Esophagus muscularis mucosa (tissue), 4 donors: ENCODE measurements around the gene GBF1. TPM values are rescaled to one million over a fixed set of nuclear protein-coding genes. Genes with fewer than 3 reads are reported as not detected.
A peak's percentile ranks its signal among the peaks of the same experiment; 100 is the strongest.

Source experiments
- DNase-seq: peaks from one replicate; pipeline ENCODE4 v3.0.0-alpha.2; 2017; ENCODE audit errors: extremely low spot score
- H3K27ac ChIP-seq, 4 donors: fragments of 200-600 bp; sonication (generic); replicated peaks in 1 of 4; 1 replicate in 3 of 4; 2 replicates in 1 of 4; pipeline ENCODE4 v1.5.1; 2016 to 2019; ENCODE audit warnings: mild to moderate bottlenecking in 1 of 4
- H3K27me3 ChIP-seq, 4 donors: fragments of 200-600 bp; sonication (generic); one replicate each; pipeline versions ENCODE4 v1.5.1 to v1.6.0; 2016 to 2019
- H3K36me3 ChIP-seq, 4 donors: fragments of 200-600 bp; sonication (generic); one replicate each; pipeline ENCODE4 v1.5.1; 2016 to 2019
- H3K4me1 ChIP-seq, 4 donors: fragments of 200-600 bp; sonication (generic); one replicate each; pipeline ENCODE4 v1.5.1; 2016 to 2019
- H3K4me3 ChIP-seq, 4 donors: fragments of 200-600 bp; sonication (generic); 1 replicate in 2 of 4; 2 replicates in 2 of 4; pipeline ENCODE4 v1.5.1; 2016 to 2019; ENCODE audit warnings: mild to moderate bottlenecking in 4 of 4, moderate library complexity in 1 of 4
- H3K9me3 ChIP-seq, 4 donors: fragments of 200-600 bp; sonication (generic); 1 replicate in 3 of 4; 2 replicates in 1 of 4; pipeline ENCODE4 v1.5.1; 2016 to 2019
- CTCF ChIP-seq, 3 experiments: fragments of 200-600 bp in 2 of 3; fragments of 450-650 bp in 1 of 3; sonication (generic) in 2 of 3; IDR thresholded peaks; one replicate each; pipeline ENCODE4 v1.5.1; 2017 to 2019; ENCODE audit warnings: antibody characterized with exemption in 3 of 3, mild to moderate bottlenecking in 2 of 3, moderate library complexity in 1 of 3
- EP300 ChIP-seq: sonication (generic); formaldehyde crosslinking; IDR thresholded peaks from one replicate; pipeline ENCODE4 v1.6.1; 2017; ENCODE audit warnings: antibody characterized with exemption
- POLR2A ChIP-seq: fragments of 450-650 bp; IDR thresholded peaks from one replicate; pipeline ENCODE4 v1.6.1; 2017; ENCODE audit warnings: antibody characterized with exemption, moderate library complexity, mild to moderate bottlenecking, low read depth
- POLR2AphosphoS5 ChIP-seq, 2 donors: sonication (generic); formaldehyde crosslinking; IDR thresholded peaks; one replicate each; pipeline ENCODE4 v1.6.1; 2017; ENCODE audit warnings: antibody characterized with exemption in 2 of 2
- WGBS: methylation state at CpG from one replicate; pipeline ENCODE4 v1.1.5; 2018; 5-methylcytosine and 5-hydroxymethylcytosine counted together
- intact Hi-C: fragments of 100-400 bp; cut with DNase I; formaldehyde crosslinking; loops from one replicate; pipeline ENCODE4 v1.15.1; 2023
- total RNA-seq, 4 donors: library from RNA; depleted of rRNA; stranded (reverse); fragments of >200 nt; gene quantifications; one replicate each; pipeline versions ENCODE4 v1.1.0 to v1.2.1, GENCODE V29; 2016

The GBF1 gene
- total RNA-seq, 4 donors from 2014 or later = 33.1 to 52.4 (median 40.0) TPM

- 44% methylated on average over 4 of the region's 8 CpGs for WGBS
- H3K4me3 ChIP-seq = peak overlapping the region; percentile 34 to 54 (median 41)
Observed at GRCh38 chr10:102226542-102226870, 18.8 kb upstream of the GBF1 start.

GRCh38 chr10:102227050-102227449 lies 18.3 kb upstream of the GBF1 start:
- Histone ChIP-seq H3K27me3 (peaks cover 6 to 46% (median 19%) of the 10 kb centered on the region in 4 donors), H3K4me1 (peaks cover 34 to 43% (median 42%) of the 10 kb centered on the region in 4 donors), H3K27ac (no peak overlapping the region), H3K4me3 (no peak overlapping the region), H3K9me3 (no peaks in the 10 kb centered on the region), H3K36me3 (no peaks in the 10 kb centered on the region)
- intact Hi-C loops = loop anchor here (5.0 kb wide), 1 partner anchor 60 kb away; no protein-coding TSS in a partner anchor
- DNase-seq = no peak
- TF ChIP-seq CTCF (IDR thresholded peaks at IDR 0.05) (no peak), POLR2A (no peak), EP300 (no peak), POLR2AphosphoS5 (IDR thresholded peaks at IDR 0.05) (no peak)
- WGBS = 88% methylated on average over 8 of the region's 8 CpGs

More at GRCh38 chr10:102226542-102226870, 18.8 kb upstream of the GBF1 start:
- no peak for DNase-seq
- TF ChIP-seq EP300 (no peak), POLR2AphosphoS5 (IDR thresholded peaks at IDR 0.05) (no peak), POLR2A (no peak), CTCF (IDR thresholded peaks at IDR 0.05) (no peak)
- Histone ChIP-seq H3K27ac (peak overlapping the region in 3 of 4 donors; percentile 30 to 73 (median 53)), H3K27me3 (peaks cover 6 to 41% (median 14%) of the 10 kb centered on the region in 4 donors), H3K9me3 (no peaks in the 10 kb centered on the region), H3K4me1 (peaks cover 30 to 38% (median 36%) of the 10 kb centered on the region in 4 donors), H3K36me3 (no peaks in the 10 kb centered on the region)
- intact Hi-C loops = loop anchor here (5.0 kb wide), 1 partner anchor 59 kb away; no protein-coding TSS in a partner anchor

GRCh38 chr10:102229810-102230263 lies 15.5 kb upstream of the GBF1 start:
- WGBS = 6% methylated on average over 2 of the region's 24 CpGs
- H3K27ac ChIP-seq = no peak overlapping the region
- TF ChIP-seq EP300 = no peak
- peak; percentile 90 to 94 (median 93) for TF ChIP-seq CTCF (IDR thresholded peaks at IDR 0.05)
- peak in 1 of 2 donors; percentile 17 for TF ChIP-seq POLR2AphosphoS5 (IDR thresholded peaks at IDR 0.05)
- H3K36me3 ChIP-seq = no peaks in the 10 kb centered on the region
- intact Hi-C loops = loop anchor here (1.0 to 5.0 kb wide), 2 partner anchors 63 to 121 kb away; no protein-coding TSS in a partner anchor
- H3K4me1 ChIP-seq = peaks cover 34 to 43% (median 42%) of the 10 kb centered on the region in 4 donors
- H3K9me3 ChIP-seq = no peaks in the 10 kb centered on the region
- peak; percentile 94 for DNase-seq
- H3K4me3 ChIP-seq = peak overlapping the region; percentile 48 to 64 (median 54)
- H3K27me3 ChIP-seq = peaks cover 6 to 74% (median 22%) of the 10 kb centered on the region in 4 donors

GRCh38 chr10:102230264-102230860 lies 15.0 kb upstream of the GBF1 start:
- no peak for DNase-seq
- peaks cover 6 to 79% (median 24%) of the 10 kb centered on the region in 4 donors for H3K27me3 ChIP-seq
- no peaks in the 10 kb centered on the region for H3K9me3 ChIP-seq
- H3K36me3 ChIP-seq = no peaks in the 10 kb centered on the region
- H3K27ac ChIP-seq = no peak overlapping the region
- intact Hi-C loops = no loop called here
- peaks cover 34 to 43% (median 40%) of the 10 kb centered on the region in 4 donors for H3K4me1 ChIP-seq
- no peak for TF ChIP-seq EP300
- no peak for TF ChIP-seq POLR2AphosphoS5 (IDR thresholded peaks at IDR 0.05)
- no peak for TF ChIP-seq CTCF (IDR thresholded peaks at IDR 0.05)
- no peak for TF ChIP-seq POLR2A
- 0% methylated on average over 23 of the region's 50 CpGs for WGBS
- peak overlapping the region; percentile 48 to 64 (median 54) for H3K4me3 ChIP-seq
